NCI-H345 treated with DMSO at 0.1 percent for 48 hours (cell line): ENCODE data around the gene SLC2A4.
"Not testable (repeated sequence)": the region's sequence is repeated elsewhere in the genome, so short reads cannot be mapped to it uniquely, and the experiment has no call there.

Experiments
- DNase-seq: peaks from one replicate; lab custom pipeline; 2025; ENCODE audit not compliant: unreplicated experiment; lab: John Stamatoyannopoulos, UW

Gene SLC2A4

GRCh38 chr17:7322520-7323194, 41.1 kb downstream of the SLC2A4 start:
- no peak for DNase-seq

GRCh38 chr17:7323731-7324437, 42.4 kb downstream of the SLC2A4 start:
- no peak for DNase-seq

DNA sequence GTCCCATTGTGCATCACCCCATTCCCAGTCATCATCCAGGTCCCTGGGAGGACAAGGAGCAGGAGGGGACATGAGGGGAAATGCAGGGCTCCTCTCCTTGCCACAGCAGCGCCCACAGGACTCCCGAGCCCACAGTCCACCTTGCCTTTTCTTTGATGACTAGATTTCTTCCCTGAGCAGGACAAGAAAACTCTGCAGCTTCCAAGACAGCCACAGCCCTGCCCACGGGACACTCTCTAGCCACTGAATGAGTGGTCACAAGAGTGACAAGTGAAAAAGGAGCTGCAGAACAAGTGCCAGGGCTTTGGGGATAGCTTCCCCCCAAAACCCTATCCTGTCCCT, 42.9 kb downstream of the SLC2A4 start:
- no peak for DNase-seq

GRCh38 chr17:7325031-7325528, 43.6 kb downstream of the SLC2A4 start:
- no peak for DNase-seq

DNA sequence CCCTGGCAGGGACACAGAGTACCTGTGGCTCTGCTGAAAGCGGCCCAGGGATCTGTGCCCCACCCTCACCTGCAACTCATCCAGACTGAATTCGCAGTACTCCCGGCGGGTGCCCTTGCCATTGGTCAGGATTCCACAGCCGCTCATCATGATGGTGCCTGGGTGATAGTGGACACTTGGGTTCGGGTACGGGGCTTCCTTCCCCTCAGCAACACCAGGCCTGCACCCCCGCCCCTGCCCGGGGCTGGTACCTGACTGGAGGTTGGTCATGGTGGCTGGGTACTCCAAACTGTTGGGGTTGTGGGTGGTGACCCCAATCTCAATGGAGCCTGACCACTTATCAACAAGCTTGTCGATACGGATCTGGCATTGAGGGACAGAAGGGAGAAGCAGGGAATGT, 44.7 kb downstream of the SLC2A4 start:
- DNase-seq: no peak

GRCh38 chr17:7327056-7327455, 45.5 kb downstream of the SLC2A4 start:
- DNase-seq: no peak

DNA sequence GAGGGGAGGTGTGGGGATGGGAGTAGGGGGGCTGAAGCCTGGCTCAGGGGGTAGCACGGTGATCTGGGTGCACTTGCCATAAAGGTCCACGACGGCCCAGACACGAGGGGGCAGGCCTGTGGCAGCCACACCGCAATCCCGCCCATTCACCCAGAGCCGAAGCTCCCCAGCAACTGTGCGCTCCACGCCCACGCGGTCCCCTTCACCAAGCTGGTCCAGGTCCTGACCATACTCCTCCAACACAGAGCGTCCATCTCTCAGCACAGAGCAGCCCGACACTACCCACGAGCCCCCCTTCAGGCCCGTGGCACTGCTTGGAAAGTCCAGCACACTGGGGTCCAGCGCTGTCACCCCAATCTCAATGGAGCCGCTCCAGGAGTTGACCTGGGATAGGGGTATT, 46.0 kb downstream of the SLC2A4 start:
- DNase-seq: no peak

DNA sequence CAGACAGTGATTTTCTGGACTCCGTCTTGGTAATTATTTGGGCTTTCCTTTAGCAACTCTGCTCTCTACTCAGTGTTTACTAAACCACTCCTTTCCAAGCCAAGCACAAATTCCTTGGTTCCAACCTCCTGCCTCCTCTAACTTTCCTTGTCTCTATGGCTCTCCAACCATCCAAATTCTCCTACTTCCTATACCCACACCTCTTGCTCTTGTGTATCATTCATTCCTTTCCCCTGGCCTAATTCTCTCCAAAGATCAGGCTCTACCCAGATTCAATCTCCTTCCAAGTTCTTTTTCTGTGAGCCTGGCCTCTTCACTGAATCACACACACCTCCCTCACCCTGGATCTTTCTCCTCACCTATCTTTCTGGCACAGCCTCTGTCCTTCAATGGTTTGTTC, 46.5 kb downstream of the SLC2A4 start:
- DNase-seq: no peak

GRCh38 chr17:7328840-7329373, 47.4 kb downstream of the SLC2A4 start, which contains the start of gene NEURL4:
Gene NEURL4, minus strand, starts transcription at chr17:7329335. Its CDS starts 23 bp downstream, at chr17:7329312.
- DNase-seq: no peak

GRCh38 chr17:7329374-7329996, 48.0 kb downstream of the SLC2A4 start:
- peak; percentile 97 for DNase-seq

- peak; percentile 53 for DNase-seq
Measured at GRCh38 chr17:7329997-7330637, 48.6 kb downstream of the SLC2A4 start.

DNA sequence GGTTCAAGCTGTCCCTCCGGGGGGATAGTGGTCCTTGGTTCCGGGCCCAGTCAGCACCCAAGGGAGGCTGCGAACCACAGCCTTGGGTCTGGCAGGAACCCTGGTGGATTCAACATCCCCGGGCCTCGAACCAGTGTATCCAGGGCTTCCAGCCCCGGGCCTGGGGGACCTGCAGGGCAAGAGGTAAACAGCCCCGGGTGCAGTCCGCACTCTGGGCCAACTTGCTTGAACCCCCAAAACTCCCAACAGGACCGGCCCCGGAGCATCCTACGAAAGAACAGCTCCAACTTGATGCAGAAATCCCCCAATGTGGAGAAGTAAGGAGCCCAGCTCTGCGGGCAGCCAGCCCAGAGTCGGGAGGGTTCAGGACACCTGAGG, 49.1 kb downstream of the SLC2A4 start:
- DNase-seq: no peak

GRCh38 chr17:7332111-7332510, 50.6 kb downstream of the SLC2A4 start:
- no peak for DNase-seq

DNA sequence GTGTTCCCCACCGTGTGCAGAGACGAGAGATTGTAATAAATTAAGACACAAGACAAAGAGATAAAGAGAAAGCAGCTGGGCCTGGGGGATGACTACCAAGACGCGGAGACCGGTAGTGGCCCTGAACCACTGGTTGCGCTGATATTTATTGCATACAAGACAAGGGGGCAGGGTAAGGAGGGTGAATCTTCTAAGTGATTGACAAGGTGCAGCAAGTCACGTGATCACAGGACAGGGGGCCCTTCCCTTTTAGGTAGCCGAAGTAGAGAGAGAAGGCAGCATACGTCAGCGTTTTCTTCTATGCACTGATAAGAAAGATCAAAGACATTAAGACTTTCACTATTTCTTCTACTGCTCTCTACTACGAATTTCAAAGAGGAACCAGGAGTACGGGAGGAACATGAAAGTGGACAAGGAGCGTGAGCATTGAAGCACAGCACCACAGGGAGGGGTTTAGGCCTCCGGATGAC, 51.1 kb downstream of the SLC2A4 start:
- DNase-seq: not testable (repeated sequence)

DNA sequence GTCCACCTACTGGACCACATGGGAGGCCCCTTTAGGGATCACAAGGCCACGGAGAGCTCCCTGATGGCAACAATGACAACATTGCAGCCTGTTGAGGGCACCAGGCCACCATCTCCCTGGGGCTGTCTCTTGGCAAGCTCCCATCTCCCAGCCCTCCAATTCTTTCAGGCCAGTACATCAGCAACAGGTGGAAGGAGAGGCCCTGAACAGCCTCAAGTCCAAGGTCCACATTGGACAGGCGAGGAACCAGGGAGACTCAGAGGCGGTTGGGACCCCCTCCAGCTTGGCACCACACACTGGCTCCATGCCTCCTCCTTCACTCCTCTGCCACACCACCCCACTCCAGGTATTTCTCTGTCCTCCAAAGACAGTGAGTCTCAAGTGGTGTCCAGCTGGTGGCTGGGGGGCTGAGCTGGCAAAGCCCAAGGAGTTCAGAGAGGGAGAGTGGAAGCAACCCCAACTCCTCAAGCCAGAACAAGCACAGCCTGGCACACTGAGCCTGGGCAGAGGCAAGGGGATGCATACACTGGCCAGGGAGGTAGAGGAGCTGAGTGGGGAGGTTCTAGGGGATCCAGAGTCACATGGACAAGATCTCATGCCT, 53.5 kb downstream of the SLC2A4 start:
- no peak for DNase-seq

DNA sequence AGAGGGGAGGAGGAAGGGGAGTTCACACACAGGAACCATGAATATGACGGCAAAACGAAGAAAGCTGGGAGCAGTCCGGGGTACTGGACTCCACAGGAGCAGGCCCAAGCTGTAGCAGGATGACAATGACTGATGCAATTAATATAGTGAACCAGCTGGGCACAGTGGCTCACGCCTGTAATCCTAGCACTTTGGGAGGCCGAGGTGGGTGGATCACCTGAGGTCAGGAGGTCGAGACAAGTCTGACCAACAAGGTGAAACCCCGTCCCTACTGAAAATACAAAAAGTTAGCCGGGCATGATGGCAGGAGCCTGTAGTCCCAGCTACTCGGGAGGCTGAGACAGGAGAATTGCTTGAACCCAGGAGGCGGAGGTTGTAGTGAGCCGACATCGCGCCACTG, 54.2 kb downstream of the SLC2A4 start:
- not testable (repeated sequence) for DNase-seq

GRCh38 chr17:7336240-7337175, 55.0 kb downstream of the SLC2A4 start, which contains the start of gene ACAP1:
Gene ACAP1, plus strand, starts transcription at chr17:7336529. Its CDS starts 206 bp downstream, at chr17:7336735.
- no peak for DNase-seq

- not testable (repeated sequence) for DNase-seq
Measured at GRCh38 chr17:7337600-7337999, 56.1 kb downstream of the SLC2A4 start.
